Placental epithelial cell (primary cell): ENCODE measurements around the gene SPARCL1. TPM values are rescaled to one million over a fixed set of nuclear protein-coding genes. Genes with fewer than 3 reads are reported as not detected.

Experiments
- total RNA-seq: library from RNA; depleted of rRNA; stranded (reverse); fragments of >200 nt; gene quantifications from 2 replicates; pipeline ENCODE4 v1.2.3, GENCODE V29; 2012

Gene SPARCL1
- total RNA-seq: not detected in 2 replicates

DNA sequence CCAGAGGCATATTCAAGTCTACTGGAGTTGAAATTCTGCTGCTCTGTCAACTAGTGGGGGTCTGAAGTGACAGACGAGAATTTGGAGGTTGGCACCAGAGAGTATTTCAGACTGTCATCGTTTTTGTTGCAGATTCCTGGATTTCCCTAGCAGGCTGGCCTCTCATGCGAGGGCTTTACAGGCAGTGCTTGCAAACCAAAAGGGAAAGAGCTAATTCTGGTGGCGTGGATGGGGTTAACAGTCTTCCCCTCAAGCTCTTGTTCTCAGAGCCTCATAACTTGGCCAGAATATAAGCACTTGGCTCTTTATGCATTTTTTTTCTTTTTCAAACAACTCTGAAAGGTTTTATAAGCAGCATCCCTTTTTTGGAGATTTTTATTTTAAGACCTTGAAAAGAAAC lies at the start of gene SPARCL1:
SPARCL1 (minus strand) TSS at position 190 of the 400 bp plus-strand sequence. CDS start 29,802 bp downstream, outside the sequence.

Other genes with a start within 250 kb of the SPARCL1 start
- gene HSD17B13, start 206.5 kb downstream of the SPARCL1 start, total RNA-seq: not detected in 2 replicates
- gene HSD17B11, start 138.2 kb downstream of the SPARCL1 start, total RNA-seq: 21.0 and 27.1 TPM in 2 replicates
- 6.9 and 7.5 TPM in 2 replicates for gene NUDT9, start 106.8 kb downstream of the SPARCL1 start, total RNA-seq
- gene DSPP, start 79.2 kb upstream of the SPARCL1 start, total RNA-seq: not detected in 2 replicates
- not detected in 2 replicates for gene DMP1, start 120.9 kb upstream of the SPARCL1 start, total RNA-seq